H9 (cell line): Measurements from ENCODE around the gene CYBA. TPM values are rescaled to one million over a fixed set of nuclear protein-coding genes. Genes with fewer than 3 reads are reported as not detected.

Source experiments
- DNase-seq: peaks from one replicate; pipeline ENCODE4 v3.0.0-alpha.2; 2017
- H2AFZ ChIP-seq: one replicate; pipeline ENCODE4 v1.6.1; 2013; ENCODE audit warnings: mild to moderate bottlenecking, low read length, control low read depth, moderate library complexity
- H2AK5ac ChIP-seq: 2 replicates; pipeline ENCODE4 v1.6.1; 2013; ENCODE audit warnings: low read length, control low read depth, mixed read lengths; ENCODE audit not compliant: insufficient read length
- H2BK120ac ChIP-seq: one replicate; pipeline ENCODE4 v1.6.1; 2013; ENCODE audit warnings: low read depth, mild to moderate bottlenecking, low read length, control low read depth, inconsistent platforms; ENCODE audit not compliant: poor library complexity, severe bottlenecking
- H2BK12ac ChIP-seq: 2 replicates; pipeline ENCODE4 v1.6.1; 2013; ENCODE audit warnings: low read length, control low read depth, mixed read lengths, low read depth; ENCODE audit not compliant: insufficient read length
- H2BK15ac ChIP-seq: 2 replicates; pipeline ENCODE4 v1.6.1; 2013; ENCODE audit warnings: low read depth, low read length, control low read depth
- H2BK20ac ChIP-seq: one replicate; pipeline ENCODE4 v1.6.1; 2013; ENCODE audit warnings: low read depth, mild to moderate bottlenecking, low read length, control low read depth, inconsistent platforms; ENCODE audit not compliant: poor library complexity, severe bottlenecking
- H2BK5ac ChIP-seq: 2 replicates; pipeline ENCODE4 v1.6.1; 2013; ENCODE audit warnings: low read length, control low read depth, mixed read lengths; ENCODE audit not compliant: insufficient read length
- H3K14ac ChIP-seq: 2 replicates; pipeline ENCODE4 v1.6.1; 2013; ENCODE audit warnings: low read length, control low read depth; ENCODE audit not compliant: insufficient read depth
- H3K18ac ChIP-seq: 2 replicates; pipeline ENCODE4 v1.6.1; 2013; ENCODE audit warnings: low read depth, mild to moderate bottlenecking, mixed read lengths, low read length, control low read depth; ENCODE audit not compliant: insufficient read length
- H3K23ac ChIP-seq: 2 replicates; pipeline ENCODE4 v1.6.1; 2013; ENCODE audit warnings: low read length, control low read depth, mixed read lengths, low read depth; ENCODE audit not compliant: insufficient read length
- H3K23me2 ChIP-seq: 2 replicates; pipeline ENCODE4 v1.6.1; 2013; ENCODE audit warnings: low read depth, mild to moderate bottlenecking, mixed read lengths, low read length, control low read depth; ENCODE audit not compliant: insufficient read length, poor library complexity, severe bottlenecking
- H3K27ac ChIP-seq: 2 replicates; pipeline ENCODE4 v1.5.1; 2013; ENCODE audit warnings: low read length, control low read depth, mixed read lengths, low read depth; ENCODE audit not compliant: insufficient read length
- H3K27me3 ChIP-seq: 2 replicates; pipeline ENCODE4 v1.6.1; 2013; ENCODE audit warnings: low read length, control low read depth, inconsistent platforms; ENCODE audit not compliant: insufficient read depth
- H3K4ac ChIP-seq: 2 replicates; pipeline ENCODE4 v1.6.1; 2013; ENCODE audit warnings: low read depth, mild to moderate bottlenecking, control low read depth, inconsistent platforms, low read length, moderate library complexity
- H3K4me1 ChIP-seq: 2 replicates; pipeline ENCODE4 v1.6.1; 2013; ENCODE audit warnings: low read length, control low read depth, inconsistent platforms; ENCODE audit not compliant: insufficient read depth
- H3K4me2 ChIP-seq: 2 replicates; pipeline ENCODE4 v1.6.1; 2013; ENCODE audit warnings: low read length, control low read depth, mixed read lengths; ENCODE audit not compliant: insufficient read length, insufficient read depth
- H3K56ac ChIP-seq: 2 replicates; pipeline ENCODE4 v1.6.1; 2013; ENCODE audit warnings: low read depth, mild to moderate bottlenecking, mixed read lengths, low read length, control low read depth; ENCODE audit not compliant: insufficient read length
- H3K79me1 ChIP-seq: 2 replicates; pipeline ENCODE4 v1.6.1; 2013; ENCODE audit warnings: low read depth, mild to moderate bottlenecking, moderate library complexity, low read length, control low read depth, inconsistent platforms; ENCODE audit not compliant: insufficient read depth, poor library complexity, severe bottlenecking
- H3K79me2 ChIP-seq: 2 replicates; pipeline ENCODE4 v1.6.1; 2013; ENCODE audit warnings: low read length, control low read depth, inconsistent platforms; ENCODE audit not compliant: insufficient read depth
- H3K9ac ChIP-seq: 2 replicates; pipeline ENCODE4 v1.6.1; 2013; ENCODE audit warnings: low read length, control low read depth, mixed read lengths; ENCODE audit not compliant: insufficient read length; ENCODE audit errors: extremely low read depth
- H3K9me3 ChIP-seq: one replicate; pipeline ENCODE4 v1.6.1; 2013; ENCODE audit warnings: low read depth, low read length, inconsistent platforms; ENCODE audit not compliant: control insufficient read depth
- H3T11ph ChIP-seq: one replicate; pipeline ENCODE4 v1.6.1; 2013; ENCODE audit warnings: mild to moderate bottlenecking, low read length, control low read depth, inconsistent platforms
- H4K20me1 ChIP-seq: one replicate; pipeline ENCODE4 v1.6.1; 2013; ENCODE audit not compliant: control insufficient read depth, insufficient read length, insufficient read depth
- H4K5ac ChIP-seq: 2 replicates; pipeline ENCODE4 v1.6.1; 2013; ENCODE audit warnings: low read depth, mild to moderate bottlenecking, mixed read lengths, low read length, control low read depth; ENCODE audit not compliant: insufficient read length
- H4K8ac ChIP-seq: replicated peaks from 2 replicates; pipeline ENCODE4 v1.6.1; 2013; ENCODE audit warnings: low read length, control low read depth, mixed read lengths, low read depth; ENCODE audit not compliant: insufficient read length
- H4K91ac ChIP-seq: 2 replicates; pipeline ENCODE4 v1.6.1; 2013; ENCODE audit warnings: low read depth, mild to moderate bottlenecking, moderate library complexity, mixed read lengths, low read length, control low read depth; ENCODE audit not compliant: insufficient read length
- H3K27ac Mint-ChIP-seq, 3 experiments: 2 replicates in 2 of 3; 3 replicates in 1 of 3; pipeline ENCODE4 v1.8.0; 2020 to 2021; ENCODE audit warnings: mixed read lengths in 3 of 3, mild to moderate bottlenecking in 1 of 3, moderate library complexity in 1 of 3
- H3K27me3 Mint-ChIP-seq: 2 replicates; pipeline ENCODE4 v1.8.0; 2021; ENCODE audit warnings: low read depth, mild to moderate bottlenecking, moderate library complexity, mixed read lengths
- H3K36me3 Mint-ChIP-seq, 3 experiments: 2 replicates in 2 of 3; 3 replicates in 1 of 3; pipeline ENCODE4 v1.8.0; 2020 to 2021; ENCODE audit warnings: low read depth in 3 of 3, mixed read lengths in 3 of 3; ENCODE audit not compliant: insufficient read depth in 1 of 3
- H3K4me1 Mint-ChIP-seq, 2 experiments: 2 replicates each; pipeline ENCODE4 v1.8.0; 2020; ENCODE audit warnings: mixed read lengths in 2 of 2
- H3K4me3 Mint-ChIP-seq, 2 experiments: 2 replicates in 1 of 2; 3 replicates in 1 of 2; pipeline ENCODE4 v1.8.0; 2020 to 2021; ENCODE audit warnings: mild to moderate bottlenecking in 2 of 2, mixed read lengths in 2 of 2, moderate library complexity in 1 of 2
- H3K9me3 Mint-ChIP-seq, 2 experiments: 2 replicates in 1 of 2; 3 replicates in 1 of 2; pipeline ENCODE4 v1.8.0; 2020; ENCODE audit warnings: mild to moderate bottlenecking in 2 of 2, mixed read lengths in 2 of 2, moderate library complexity in 1 of 2
- CTCF ChIP-seq: fragments of 200-600 bp; sonication (generic); conservative IDR thresholded peaks from 3 replicates; pipeline ENCODE4 v1.8.0; 2021; ENCODE audit warnings: antibody characterized with exemption, mild to moderate bottlenecking
- WGBS: extraction: QIAGEN DNeasy Blood & Tissue Kit; methylation state at CpG from one replicate; pipeline ENCODE4 v1.1.7; 2013; ENCODE audit warnings: missing lambda C conversion rate, low lambda C conversion rate, mixed read lengths; ENCODE audit not compliant: insufficient read length; ENCODE audit errors: extremely low coverage; 5-methylcytosine and 5-hydroxymethylcytosine counted together
- total RNA-seq: library from RNA; stranded (reverse); gene quantifications from 2 replicates; pipeline ENCODE4 v1.2.1, GENCODE V29; 2021

The CYBA gene
- total RNA-seq, 1 experiment from 2014 or later: 153 TPM

- no peak overlapping the region for H2AFZ ChIP-seq
- no peak overlapping the region for H3K18ac ChIP-seq
- peaks cover 7 to 21% of the 10 kb centered on the region in 2 experiments for H3K4me1 Mint-ChIP-seq
- H3K36me3 Mint-ChIP-seq: peaks cover 30 to 56% (median 53%) of the 10 kb centered on the region in 3 experiments; a peak in 6 of 7 replicates
- no peak for TF ChIP-seq CTCF
- no peaks in the 10 kb centered on the region for H3K9me3 ChIP-seq
- H3K4me1 ChIP-seq: no peaks in the 10 kb centered on the region
- peaks cover 0 to 4% of the 10 kb centered on the region in 2 experiments; a peak in 1 of 5 replicates for H3K9me3 Mint-ChIP-seq
- peak overlapping the region in 1 of 2 experiments; percentile 5; a peak in 2 of 5 replicates for H3K4me3 Mint-ChIP-seq
- no peak overlapping the region for H3K14ac ChIP-seq
- no peak overlapping the region for H4K5ac ChIP-seq
- no peak overlapping the region for H2AK5ac ChIP-seq
- no peak overlapping the region for H2BK15ac ChIP-seq
- H2BK20ac ChIP-seq: no peak overlapping the region
- H3K79me2 ChIP-seq: no peaks in the 10 kb centered on the region
- no CpG with 5 or more reads among the region's 6 CpGs for WGBS
- no peak overlapping the region for H3K27ac ChIP-seq
- no peaks in the 10 kb centered on the region for H3K27me3 Mint-ChIP-seq
- no peak overlapping the region for H4K8ac ChIP-seq
- no peak overlapping the region for H2BK5ac ChIP-seq
- no peak overlapping the region for H3T11ph ChIP-seq
- no peaks in the 10 kb centered on the region for H3K79me1 ChIP-seq
- H3K23me2 ChIP-seq: no peaks in the 10 kb centered on the region
- H3K4ac ChIP-seq: no peak overlapping the region
- H3K27ac Mint-ChIP-seq: peak overlapping the region in 1 of 3 experiments; percentile 33; a peak in 2 of 7 replicates
- H4K20me1 ChIP-seq: no peaks in the 10 kb centered on the region
- DNase-seq: no peak
- H2BK12ac ChIP-seq: no peak overlapping the region
- H3K9ac ChIP-seq: no peak overlapping the region
- no peak overlapping the region for H3K4me2 ChIP-seq
- no peaks in the 10 kb centered on the region for H3K27me3 ChIP-seq
- H3K56ac ChIP-seq: no peak overlapping the region
- H3K23ac ChIP-seq: no peak overlapping the region
- no peak overlapping the region for H4K91ac ChIP-seq
- no peak overlapping the region for H2BK120ac ChIP-seq
These were observed 50.3 kb downstream of the CYBA start for GRCh38 chr16:88600539-88600896.
